ENCODE measurements around the gene NARF.

The NARF gene

GRCh38 chr17:82434216-82434565 is 24.4 kb upstream of the NARF start:
- DNase-seq: no peak

- DNase-seq: no peak
Measured at GRCh38 chr17:82435103-82435502, 23.4 kb upstream of the NARF start.

- DNase-seq: no peak
Measured at GRCh38 chr17:82435601-82436583, 22.6 kb upstream of the NARF start.

- no peak for DNase-seq
Measured at GRCh38 chr17:82436601-82437324, 21.8 kb upstream of the NARF start.

- DNase-seq: no peak
Measured at GRCh38 chr17:82437325-82437668, 21.2 kb upstream of the NARF start.

- DNase-seq: no peak
Measured at GRCh38 chr17:82438401-82439193, 19.9 kb upstream of the NARF start.

- no peak for DNase-seq
Measured at GRCh38 chr17:82439194-82439828, 19.2 kb upstream of the NARF start.

GRCh38 chr17:82439829-82440365 is 18.6 kb upstream of the NARF start:
- DNase-seq: no peak

GRCh38 chr17:82440469-82440981 is 18.0 kb upstream of the NARF start:
- DNase-seq: no peak

GRCh38 chr17:82440991-82441627 is 17.4 kb upstream of the NARF start:
- no peak for DNase-seq

GRCh38 chr17:82441691-82442487 is 16.7 kb upstream of the NARF start:
- no peak for DNase-seq

GRCh38 chr17:82442643-82443464 is 15.7 kb upstream of the NARF start:
- no peak for DNase-seq

- DNase-seq: no peak
Measured at GRCh38 chr17:82443465-82444283, 14.9 kb upstream of the NARF start.

GRCh38 chr17:82444284-82444893 is 14.2 kb upstream of the NARF start:
- no peak for DNase-seq

- DNase-seq: no peak
Measured at GRCh38 chr17:82444941-82445521, 13.5 kb upstream of the NARF start.

GRCh38 chr17:82445542-82445941 is 13.0 kb upstream of the NARF start:
- DNase-seq: no peak

GRCh38 chr17:82446124-82446523 is 12.4 kb upstream of the NARF start:
- DNase-seq: no peak

GRCh38 chr17:82446649-82447048 is 11.9 kb upstream of the NARF start:
- DNase-seq: no peak
